A673 (cell line): Measurements from ENCODE around the gene SFN. TPM values are rescaled to one million over a fixed set of nuclear protein-coding genes. Genes with fewer than 3 reads are reported as not detected.
"Not testable (repeated sequence)": the region's sequence is repeated elsewhere in the genome, so short reads cannot be mapped to it uniquely, and the experiment has no call there.

ENCODE experiments used
- BruUV-seq: library from RNA; stranded (reverse); fragments of 400-500 nt; replicated peaks from 2 replicates; lab custom pipeline; 2021; lab: Mats Ljungman, UMichigan
- CTCF ChIA-PET: fragments of 300-600 bp; sonication (Branson Sonifier 250); formaldehyde crosslinking; loops from one replicate; lab custom pipeline; 2022; ENCODE audit warnings: antibody characterized with exemption; lab: Charles Lee
- POLR2A ChIA-PET: fragments of 300-600 bp; sonication (Branson Sonifier 250); formaldehyde crosslinking; loops from one replicate; lab custom pipeline; 2022; ENCODE audit warnings: antibody characterized with exemption; ENCODE audit not compliant: low non-redundant PET; lab: Charles Lee
- DNase-seq: peaks from one replicate; pipeline ENCODE4 v3.0.0-alpha.2; 2015; ENCODE audit warnings: low spot score
- H3K27ac ChIP-seq: fragments of 200-600 bp; sonication (generic); 2 replicates; pipeline ENCODE4 v1.5.1; 2016; ENCODE audit warnings: mixed run types, low read depth, mild to moderate bottlenecking, mixed read lengths, antibody characterized with exemption, low read length; ENCODE audit not compliant: poor library complexity, severe bottlenecking
- H3K27me3 ChIP-seq: fragments of 200-600 bp; sonication (generic); replicated peaks from 2 replicates; pipeline ENCODE4 v1.6.1; 2017; ENCODE audit warnings: mixed run types, low read depth, mild to moderate bottlenecking, mixed read lengths, antibody characterized with exemption, low read length; ENCODE audit not compliant: insufficient read depth, poor library complexity
- H3K36me3 ChIP-seq: fragments of 200-600 bp; sonication (generic); 2 replicates; pipeline ENCODE4 v1.6.1; 2016; ENCODE audit warnings: mixed run types, mild to moderate bottlenecking, mixed read lengths, antibody characterized with exemption, low read length; ENCODE audit not compliant: insufficient read depth, poor library complexity, severe bottlenecking
- H3K4me1 ChIP-seq: fragments of 200-600 bp; sonication (generic); 2 replicates; pipeline ENCODE4 v1.6.1; 2017; ENCODE audit warnings: mixed run types, mild to moderate bottlenecking, mixed read lengths, antibody characterized with exemption, low read length; ENCODE audit not compliant: insufficient read depth, poor library complexity, severe bottlenecking
- H3K4me3 ChIP-seq: fragments of 200-600 bp; sonication (generic); 2 replicates; pipeline ENCODE4 v1.5.1; 2016; ENCODE audit warnings: low read depth, mixed run types, mild to moderate bottlenecking, mixed read lengths, low read length; ENCODE audit not compliant: poor library complexity, severe bottlenecking
- H3K9me3 ChIP-seq: fragments of 200-600 bp; sonication (generic); 2 replicates; pipeline ENCODE4 v1.6.1; 2016; ENCODE audit warnings: mixed run types, low read depth, mild to moderate bottlenecking, mixed read lengths, antibody characterized with exemption, low read length; ENCODE audit not compliant: poor library complexity, severe bottlenecking
- CTCF ChIP-seq: fragments of 300-800, 200-600 bp; sonication (generic); conservative IDR thresholded peaks from 2 replicates; pipeline ENCODE4 v1.5.1; 2017; ENCODE audit warnings: low read depth, mild to moderate bottlenecking, antibody characterized with exemption, low read length, moderate library complexity, mixed read lengths
- EZH2 ChIP-seq: fragments of 200-600 bp; sonication (generic); IDR thresholded peaks from 2 replicates; pipeline ENCODE4 v1.6.1; 2017; ENCODE audit warnings: borderline replicate concordance, low read depth, mild to moderate bottlenecking, mixed read lengths, antibody characterized with exemption, low read length; ENCODE audit not compliant: poor library complexity, severe bottlenecking
- intact Hi-C: fragments of 100-400 bp; cut with micrococcal nuclease; formaldehyde crosslinking; loops from one replicate; pipeline ENCODE4 v1.10.0; 2022; ENCODE audit not compliant: unreplicated experiment
- total RNA-seq: library from RNA; stranded (reverse); gene quantifications from 2 replicates; pipeline ENCODE4 v1.2.3, GENCODE V29; 2021

Gene SFN
- total RNA-seq, 1 experiment from 2014 or later = not detected

- ChIA-PET POLR2A (no interaction called here), CTCF (interaction anchor here (0.6 to 1.5 kb wide), 8 partner anchors 13 to 263 kb away, joined by 3 to 7 read pairs (median 4); no protein-coding TSS in a partner anchor)
- Histone ChIP-seq H3K27me3 (no peaks in the 10 kb centered on the region), H3K27ac (peak overlapping the region; percentile 79), H3K4me1 (no peaks in the 10 kb centered on the region), H3K36me3 (no peaks in the 10 kb centered on the region), H3K9me3 (no peaks in the 10 kb centered on the region), H3K4me3 (peak overlapping the region; percentile 61)
- TF ChIP-seq EZH2 (no peak), CTCF (0 out of 2 replicates have a peak, but pooled peaks have one; percentile 22)
- no TSS peak for BruUV-seq
- peak; percentile 99 for DNase-seq
- intact Hi-C loops = no loop called here
Observed at GRCh38 chr1:26864610-26865480, 1.9 kb downstream of the SFN start.

GRCh38 chr1:26873097-26873496, 10.1 kb downstream of the SFN start:
- H3K4me1 ChIP-seq, H3K27me3 ChIP-seq, BruUV-seq, H3K27ac ChIP-seq, DNase-seq, H3K4me3 ChIP-seq, H3K9me3 ChIP-seq, intact Hi-C loops: not testable (repeated sequence)
- ChIA-PET CTCF (interaction anchor here (0.6 to 0.7 kb wide), 2 partner anchors 13 to 512 kb away, joined by 6 to 7 read pairs; no protein-coding TSS in a partner anchor), POLR2A (interaction anchor here (0.6 kb wide), 1 partner anchor 9 kb away, joined by 5 read pairs; no protein-coding TSS in a partner anchor)
- H3K36me3 ChIP-seq = peaks cover 13% of the 10 kb centered on the region

GRCh38 chr1:26874896-26875295, 11.9 kb downstream of the SFN start:
- BruUV-seq = no TSS peak
- ChIA-PET CTCF (no interaction called here), POLR2A (no interaction called here)
- Histone ChIP-seq H3K27me3 (no peaks in the 10 kb centered on the region), H3K36me3 (peaks cover 18% of the 10 kb centered on the region), H3K4me3 (no peak overlapping the region), H3K27ac (no peak overlapping the region), H3K9me3 (no peaks in the 10 kb centered on the region), H3K4me1 (no peaks in the 10 kb centered on the region)
- no peak for TF ChIP-seq CTCF
- no peak for TF ChIP-seq EZH2
- intact Hi-C loops = loop anchor here (5.0 kb wide), 2 partner anchors 63 to 273 kb away; no protein-coding TSS in a partner anchor
- DNase-seq = no peak
